SK-N-SH treated with all-trans-retinoic acid at 6 μM for 48 hours (cell line): Measurements from ENCODE around the gene STT3B.

ENCODE experiments used
- ATAC-seq: fragments of 200-7000 bp; cut with Tn5 transposase; 3 replicates; pipeline ENCODE4 v1.9.1; 2020; ENCODE audit warnings: mild to moderate bottlenecking, moderate library complexity
- ARNTL ChIP-seq: fragments of 450-650 bp; formaldehyde crosslinking; IDR thresholded peaks from 2 replicates; pipeline ENCODE4 v1.5.0; 2020; ENCODE audit warnings: low read depth, mild to moderate bottlenecking, moderate library complexity, borderline replicate concordance
- CSRNP3 ChIP-seq: fragments of 250-450 bp; sonication (Bioruptor Pico); IDR thresholded peaks from 2 replicates; pipeline ENCODE4 v1.5.1; 2021; ENCODE audit warnings: mild to moderate bottlenecking, moderate library complexity
- ESRRG ChIP-seq: fragments of 250-450 bp; sonication (Bioruptor Pico); IDR thresholded peaks from 2 replicates; pipeline ENCODE4 v1.6.1; 2021; ENCODE audit warnings: mild to moderate bottlenecking
- GLIS3 ChIP-seq: fragments of 250-450 bp; sonication (Bioruptor Pico); IDR thresholded peaks from 2 replicates; pipeline ENCODE4 v1.5.0; 2020; ENCODE audit warnings: mild to moderate bottlenecking, moderate library complexity
- ISL1 ChIP-seq: fragments of 250-450 bp; sonication (Bioruptor Pico); IDR thresholded peaks from 2 replicates; pipeline ENCODE4 v2.1.2; 2022; ENCODE audit warnings: mild to moderate bottlenecking, moderate library complexity
- OSR1 ChIP-seq: fragments of 250-450 bp; sonication (Bioruptor Pico); IDR thresholded peaks from 2 replicates; pipeline ENCODE4 v1.8.0; 2022; ENCODE audit warnings: moderate library complexity, mild to moderate bottlenecking, inconsistent platforms
- RARB ChIP-seq: fragments of 250-450 bp; sonication (Bioruptor Pico); IDR thresholded peaks from 2 replicates; pipeline ENCODE4 v1.8.0; 2021; ENCODE audit warnings: mild to moderate bottlenecking, moderate library complexity
- SNAI2 ChIP-seq: fragments of 250-450 bp; sonication (Bioruptor Pico); IDR thresholded peaks from 2 replicates; pipeline ENCODE4 v1.5.0; 2020; ENCODE audit warnings: mild to moderate bottlenecking, moderate library complexity
- TCF4 ChIP-seq: fragments of 250-450 bp; sonication (Bioruptor Pico); IDR thresholded peaks from 2 replicates; pipeline ENCODE4 v1.8.0; 2021; ENCODE audit warnings: mild to moderate bottlenecking, moderate library complexity, borderline replicate concordance
- TOX ChIP-seq: fragments of 250-450 bp; sonication (Bioruptor Pico); IDR thresholded peaks from 2 replicates; pipeline ENCODE4 v1.8.0; 2021; ENCODE audit warnings: mild to moderate bottlenecking, moderate library complexity, borderline replicate concordance
- ZC3H10 ChIP-seq: fragments of 250-450 bp; sonication (Bioruptor Pico); IDR thresholded peaks from 2 replicates; pipeline ENCODE4 v1.5.1; 2021; ENCODE audit warnings: mild to moderate bottlenecking, moderate library complexity
- ZFP3 ChIP-seq: fragments of 250-450 bp; sonication (Bioruptor Pico); IDR thresholded peaks from 2 replicates; pipeline ENCODE4 v1.5.0; 2020; ENCODE audit warnings: mild to moderate bottlenecking, moderate library complexity
- ZFP30 ChIP-seq: fragments of 450-650 bp; formaldehyde crosslinking; IDR thresholded peaks from 2 replicates; pipeline ENCODE4 v1.5.0; 2022; ENCODE audit warnings: mild to moderate bottlenecking, moderate library complexity
- ZNF565 ChIP-seq: fragments of 450-650 bp; formaldehyde crosslinking; conservative IDR thresholded peaks from 2 replicates; pipeline ENCODE4 v1.5.0; 2020; ENCODE audit warnings: low read depth, mild to moderate bottlenecking, moderate library complexity
- ZNF70 ChIP-seq: fragments of 450-650 bp; formaldehyde crosslinking; IDR thresholded peaks from 2 replicates; pipeline ENCODE4 v1.5.0; 2020; ENCODE audit warnings: mild to moderate bottlenecking, moderate library complexity
- ZNF8 ChIP-seq: fragments of 450-650 bp; formaldehyde crosslinking; IDR thresholded peaks from 2 replicates; pipeline ENCODE4 v1.5.0; 2020; ENCODE audit warnings: mild to moderate bottlenecking, moderate library complexity
- TF ChIP-seq, protein P1 (sequence below): fragments of 250-450 bp; sonication (Bioruptor Pico); IDR thresholded peaks from 2 replicates; pipeline ENCODE4 v1.8.0; 2021; ENCODE audit warnings: low read depth, mild to moderate bottlenecking, moderate library complexity, borderline replicate concordance
- TF ChIP-seq, protein P2 (sequence below): fragments of 250-450 bp; sonication (Bioruptor Pico); IDR thresholded peaks from 2 replicates; pipeline ENCODE4 v1.5.0; 2020; ENCODE audit warnings: mild to moderate bottlenecking, moderate library complexity
- TF ChIP-seq, protein P3 (sequence below): fragments of 250-450 bp; sonication (Bioruptor Pico); IDR thresholded peaks from 2 replicates; pipeline ENCODE4 v1.5.1; 2020; ENCODE audit warnings: low read depth, mild to moderate bottlenecking, moderate library complexity
- TF ChIP-seq, protein P4 (sequence below): fragments of 250-450 bp; sonication (Bioruptor Pico); IDR thresholded peaks from 2 replicates; pipeline ENCODE4 v1.8.0; 2020; ENCODE audit warnings: mild to moderate bottlenecking, moderate library complexity, borderline replicate concordance

The STT3B gene

DNA sequence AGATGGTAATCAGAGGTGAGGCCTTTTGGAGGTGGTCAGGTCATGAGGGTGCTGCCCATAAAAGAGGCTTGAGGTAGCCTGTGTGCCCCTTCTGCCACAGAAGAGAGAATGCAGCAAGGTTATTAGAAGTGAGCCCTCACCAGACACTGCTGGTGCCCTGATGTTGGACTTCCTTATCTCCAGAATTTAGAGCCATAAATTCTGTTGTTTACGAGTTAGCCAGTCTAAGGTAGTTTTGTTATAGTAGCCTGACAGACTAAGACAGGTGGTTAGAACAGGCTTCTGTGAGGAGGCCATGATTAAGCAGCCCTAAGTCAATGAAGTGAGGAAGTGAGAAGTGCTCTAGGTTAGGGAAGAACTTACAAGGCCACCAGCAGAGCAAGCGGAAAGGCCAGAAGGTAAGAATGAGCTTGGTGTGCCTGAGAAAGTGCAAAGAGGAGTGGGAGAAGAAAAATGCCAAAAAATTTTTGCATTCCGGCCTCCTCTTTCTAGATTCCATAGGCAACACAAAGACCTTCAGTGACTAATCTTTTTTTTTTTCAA is 44.2 kb upstream of the STT3B start:
- ATAC-seq = no peak
- TF ChIP-seq OSR1 (CRISPR knock-in tag) = no peak
- TF ChIP-seq, protein P1, sequence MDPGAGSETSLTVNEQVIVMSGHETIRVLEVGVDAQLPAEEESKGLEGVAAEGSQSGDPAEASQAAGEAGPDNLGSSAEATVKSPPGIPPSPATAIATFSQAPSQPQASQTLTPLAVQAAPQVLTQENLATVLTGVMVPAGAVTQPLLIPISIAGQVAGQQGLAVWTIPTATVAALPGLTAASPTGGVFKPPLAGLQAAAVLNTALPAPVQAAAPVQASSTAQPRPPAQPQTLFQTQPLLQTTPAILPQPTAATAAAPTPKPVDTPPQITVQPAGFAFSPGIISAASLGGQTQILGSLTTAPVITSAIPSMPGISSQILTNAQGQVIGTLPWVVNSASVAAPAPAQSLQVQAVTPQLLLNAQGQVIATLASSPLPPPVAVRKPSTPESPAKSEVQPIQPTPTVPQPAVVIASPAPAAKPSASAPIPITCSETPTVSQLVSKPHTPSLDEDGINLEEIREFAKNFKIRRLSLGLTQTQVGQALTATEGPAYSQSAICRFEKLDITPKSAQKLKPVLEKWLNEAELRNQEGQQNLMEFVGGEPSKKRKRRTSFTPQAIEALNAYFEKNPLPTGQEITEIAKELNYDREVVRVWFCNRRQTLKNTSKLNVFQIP = no peak
- TF ChIP-seq SNAI2 (CRISPR knock-in tag) = no peak
- no peak for TF ChIP-seq ZNF8 (CRISPR knock-in tag)
- TF ChIP-seq ZNF565 (CRISPR knock-in tag) = no peak
- no peak for TF ChIP-seq ZNF70 (CRISPR knock-in tag)
- no peak for TF ChIP-seq ZFP30 (CRISPR knock-in tag)
- no peak for TF ChIP-seq GLIS3 (CRISPR knock-in tag)
- no peak for TF ChIP-seq TCF4
- TF ChIP-seq CSRNP3 = no peak
- no peak for TF ChIP-seq ESRRG (CRISPR knock-in tag)
- TF ChIP-seq, protein P2, sequence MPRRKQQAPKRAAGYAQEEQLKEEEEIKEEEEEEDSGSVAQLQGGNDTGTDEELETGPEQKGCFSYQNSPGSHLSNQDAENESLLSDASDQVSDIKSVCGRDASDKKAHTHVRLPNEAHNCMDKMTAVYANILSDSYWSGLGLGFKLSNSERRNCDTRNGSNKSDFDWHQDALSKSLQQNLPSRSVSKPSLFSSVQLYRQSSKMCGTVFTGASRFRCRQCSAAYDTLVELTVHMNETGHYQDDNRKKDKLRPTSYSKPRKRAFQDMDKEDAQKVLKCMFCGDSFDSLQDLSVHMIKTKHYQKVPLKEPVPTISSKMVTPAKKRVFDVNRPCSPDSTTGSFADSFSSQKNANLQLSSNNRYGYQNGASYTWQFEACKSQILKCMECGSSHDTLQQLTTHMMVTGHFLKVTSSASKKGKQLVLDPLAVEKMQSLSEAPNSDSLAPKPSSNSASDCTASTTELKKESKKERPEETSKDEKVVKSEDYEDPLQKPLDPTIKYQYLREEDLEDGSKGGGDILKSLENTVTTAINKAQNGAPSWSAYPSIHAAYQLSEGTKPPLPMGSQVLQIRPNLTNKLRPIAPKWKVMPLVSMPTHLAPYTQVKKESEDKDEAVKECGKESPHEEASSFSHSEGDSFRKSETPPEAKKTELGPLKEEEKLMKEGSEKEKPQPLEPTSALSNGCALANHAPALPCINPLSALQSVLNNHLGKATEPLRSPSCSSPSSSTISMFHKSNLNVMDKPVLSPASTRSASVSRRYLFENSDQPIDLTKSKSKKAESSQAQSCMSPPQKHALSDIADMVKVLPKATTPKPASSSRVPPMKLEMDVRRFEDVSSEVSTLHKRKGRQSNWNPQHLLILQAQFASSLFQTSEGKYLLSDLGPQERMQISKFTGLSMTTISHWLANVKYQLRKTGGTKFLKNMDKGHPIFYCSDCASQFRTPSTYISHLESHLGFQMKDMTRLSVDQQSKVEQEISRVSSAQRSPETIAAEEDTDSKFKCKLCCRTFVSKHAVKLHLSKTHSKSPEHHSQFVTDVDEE (CRISPR knock-in tag) = no peak

DNA sequence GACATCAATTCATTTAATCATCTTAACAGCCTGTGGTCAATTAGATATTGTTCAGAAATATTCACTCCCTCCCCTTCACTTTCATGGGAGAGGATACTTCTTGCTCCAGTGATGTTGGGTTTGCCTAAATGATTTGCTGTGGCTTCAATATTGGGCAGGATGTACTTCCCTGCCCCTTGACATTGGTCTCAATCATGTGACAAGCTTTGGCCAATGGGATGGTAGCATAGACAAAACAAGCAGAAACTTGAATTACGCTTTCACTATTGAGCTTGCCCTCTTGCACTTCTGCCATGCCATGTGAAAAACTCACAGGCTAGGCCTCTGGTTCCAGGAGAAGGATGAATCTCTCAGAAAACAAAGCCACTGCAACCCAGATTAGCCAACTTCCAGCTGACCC is 42.2 kb upstream of the STT3B start:
- ATAC-seq = no peak
- TF ChIP-seq GLIS3 (CRISPR knock-in tag) = no peak
- TF ChIP-seq ZC3H10 = no peak
- TF ChIP-seq TOX (CRISPR knock-in tag) = no peak
- TF ChIP-seq ARNTL (CRISPR knock-in tag) = no peak
- no peak for TF ChIP-seq ESRRG (CRISPR knock-in tag)
- no peak for TF ChIP-seq ISL1 (CRISPR knock-in tag)
- no peak for TF ChIP-seq ZFP30 (CRISPR knock-in tag)
- no peak for TF ChIP-seq ZNF8 (CRISPR knock-in tag)
- no peak for TF ChIP-seq RARB (CRISPR knock-in tag)
- TF ChIP-seq OSR1 (CRISPR knock-in tag) = no peak
- TF ChIP-seq, protein P3, sequence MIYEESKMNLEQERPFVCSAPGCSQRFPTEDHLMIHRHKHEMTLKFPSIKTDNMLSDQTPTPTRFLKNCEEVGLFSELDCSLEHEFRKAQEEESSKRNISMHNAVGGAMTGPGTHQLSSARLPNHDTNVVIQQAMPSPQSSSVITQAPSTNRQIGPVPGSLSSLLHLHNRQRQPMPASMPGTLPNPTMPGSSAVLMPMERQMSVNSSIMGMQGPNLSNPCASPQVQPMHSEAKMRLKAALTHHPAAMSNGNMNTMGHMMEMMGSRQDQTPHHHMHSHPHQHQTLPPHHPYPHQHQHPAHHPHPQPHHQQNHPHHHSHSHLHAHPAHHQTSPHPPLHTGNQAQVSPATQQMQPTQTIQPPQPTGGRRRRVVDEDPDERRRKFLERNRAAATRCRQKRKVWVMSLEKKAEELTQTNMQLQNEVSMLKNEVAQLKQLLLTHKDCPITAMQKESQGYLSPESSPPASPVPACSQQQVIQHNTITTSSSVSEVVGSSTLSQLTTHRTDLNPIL (CRISPR knock-in tag) = no peak
- no peak for TF ChIP-seq ZFP3 (CRISPR knock-in tag)
- TF ChIP-seq, protein P4, sequence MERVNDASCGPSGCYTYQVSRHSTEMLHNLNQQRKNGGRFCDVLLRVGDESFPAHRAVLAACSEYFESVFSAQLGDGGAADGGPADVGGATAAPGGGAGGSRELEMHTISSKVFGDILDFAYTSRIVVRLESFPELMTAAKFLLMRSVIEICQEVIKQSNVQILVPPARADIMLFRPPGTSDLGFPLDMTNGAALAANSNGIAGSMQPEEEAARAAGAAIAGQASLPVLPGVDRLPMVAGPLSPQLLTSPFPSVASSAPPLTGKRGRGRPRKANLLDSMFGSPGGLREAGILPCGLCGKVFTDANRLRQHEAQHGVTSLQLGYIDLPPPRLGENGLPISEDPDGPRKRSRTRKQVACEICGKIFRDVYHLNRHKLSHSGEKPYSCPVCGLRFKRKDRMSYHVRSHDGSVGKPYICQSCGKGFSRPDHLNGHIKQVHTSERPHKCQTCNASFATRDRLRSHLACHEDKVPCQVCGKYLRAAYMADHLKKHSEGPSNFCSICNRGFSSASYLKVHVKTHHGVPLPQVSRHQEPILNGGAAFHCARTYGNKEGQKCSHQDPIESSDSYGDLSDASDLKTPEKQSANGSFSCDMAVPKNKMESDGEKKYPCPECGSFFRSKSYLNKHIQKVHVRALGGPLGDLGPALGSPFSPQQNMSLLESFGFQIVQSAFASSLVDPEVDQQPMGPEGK (CRISPR knock-in tag) = no peak

DNA sequence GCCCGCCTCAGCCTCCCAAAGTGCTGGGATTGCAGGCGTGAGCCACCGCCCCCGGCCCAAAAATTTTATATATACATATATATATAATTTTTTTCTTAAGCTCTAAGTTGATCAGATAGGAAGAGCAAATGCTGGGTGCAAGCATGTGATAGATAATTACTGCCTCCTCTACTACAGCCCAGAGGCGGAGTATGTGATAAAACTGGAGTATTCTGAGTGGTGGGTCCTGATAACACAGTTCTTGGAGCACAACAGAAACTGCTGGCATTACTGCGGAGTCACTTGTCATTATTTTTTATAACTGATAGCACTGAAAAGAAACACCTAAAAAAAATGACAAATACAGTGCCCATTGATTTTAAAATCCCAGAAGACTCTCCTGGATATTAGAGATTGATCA is 41.1 kb upstream of the STT3B start:
- ATAC-seq = no peak

More for the DNA sequence above, 41.1 kb upstream of the STT3B start:
- TF ChIP-seq, protein P4 (CRISPR knock-in tag) = no peak
- TF ChIP-seq RARB (CRISPR knock-in tag) = no peak
- no peak for TF ChIP-seq ZNF565 (CRISPR knock-in tag)
- TF ChIP-seq, all 23 proteins: peak for 0
